Stimulated activated CD4-positive, alpha-beta T cell treated with anti-CD3 and anti-CD28 coated beads, Interleukin-12 subunit alpha, Interleukin-12 subunit beta, amount 100 ng/mL, for 24 hours (primary cell): Measurements from ENCODE around the gene IGSF8.
"Not testable (repeated sequence)": the region's sequence is repeated elsewhere in the genome, so short reads cannot be mapped to it uniquely, and the experiment has no call there.

ENCODE experiments used
- DNase-seq, 2 experiments: peaks; one replicate each; pipeline ENCODE4 v3.0.0-alpha.2; 2020; ENCODE audit warnings: low read depth in 2 of 2

Gene IGSF8

DNA sequence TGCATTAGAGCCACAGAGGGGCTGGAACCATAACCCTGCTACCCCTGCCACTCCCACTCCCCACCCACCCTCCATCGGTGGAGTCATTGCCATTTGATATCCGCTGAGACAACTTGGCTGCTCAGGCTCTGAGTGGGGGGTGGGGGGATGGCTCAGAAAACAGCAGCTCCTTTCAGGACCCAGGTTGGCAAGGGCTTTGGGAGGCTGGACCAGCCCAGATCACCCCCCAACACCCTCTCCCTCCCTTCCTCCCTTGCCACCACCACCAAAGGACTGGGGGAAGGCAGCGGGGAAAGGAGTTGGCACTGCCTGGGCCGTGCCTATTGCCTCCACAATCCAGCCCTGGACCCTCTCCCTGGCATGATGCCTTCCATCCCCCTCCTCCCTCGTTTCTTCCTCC is 30.2 kb downstream of the IGSF8 start:
- DNase-seq, result no peak

DNA sequence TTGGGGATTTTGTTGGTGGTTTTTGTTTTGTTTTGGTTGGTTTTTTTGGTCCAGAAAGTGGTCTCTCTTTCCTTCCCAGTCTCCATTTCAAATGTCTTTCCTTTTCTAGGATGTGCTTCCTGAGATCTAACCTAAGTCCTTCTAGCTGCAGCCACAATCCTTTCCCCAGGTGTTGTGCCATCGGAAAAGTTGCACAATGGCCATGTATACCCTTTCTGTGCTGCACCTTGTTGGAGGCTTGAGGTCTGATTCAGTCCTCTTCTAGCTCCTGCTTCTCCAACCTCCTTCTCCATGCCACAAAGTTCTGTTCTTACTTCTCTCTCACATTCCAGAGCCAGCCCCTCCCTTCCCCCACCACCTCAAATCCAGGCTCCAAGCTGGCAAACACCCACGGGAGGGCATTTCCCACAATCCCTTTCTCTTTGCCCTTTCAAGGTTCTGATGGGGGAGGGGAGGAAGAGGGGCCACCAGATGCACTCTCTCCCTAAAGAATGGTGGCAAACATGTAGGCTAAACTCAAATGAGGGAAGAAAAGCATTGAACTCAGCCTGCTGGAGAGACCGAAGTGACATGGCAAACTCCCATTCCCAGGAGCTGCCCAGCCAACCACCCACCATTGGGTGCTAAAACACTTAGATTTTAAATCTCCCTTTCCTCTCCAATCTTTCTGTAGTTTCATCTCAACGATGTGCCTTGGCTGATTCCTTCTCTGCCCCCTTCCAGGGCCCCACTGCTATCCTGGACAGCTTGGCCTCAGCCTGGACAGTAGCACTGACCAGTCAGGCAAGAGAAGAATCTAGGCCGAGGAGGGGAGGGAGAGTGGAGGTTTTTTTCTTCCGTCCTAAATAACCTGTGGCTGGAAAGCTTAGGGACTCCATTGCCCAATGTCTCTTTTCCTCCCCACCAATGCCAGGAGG is 31.3 kb downstream of the IGSF8 start:
- DNase-seq, result no peak

DNA sequence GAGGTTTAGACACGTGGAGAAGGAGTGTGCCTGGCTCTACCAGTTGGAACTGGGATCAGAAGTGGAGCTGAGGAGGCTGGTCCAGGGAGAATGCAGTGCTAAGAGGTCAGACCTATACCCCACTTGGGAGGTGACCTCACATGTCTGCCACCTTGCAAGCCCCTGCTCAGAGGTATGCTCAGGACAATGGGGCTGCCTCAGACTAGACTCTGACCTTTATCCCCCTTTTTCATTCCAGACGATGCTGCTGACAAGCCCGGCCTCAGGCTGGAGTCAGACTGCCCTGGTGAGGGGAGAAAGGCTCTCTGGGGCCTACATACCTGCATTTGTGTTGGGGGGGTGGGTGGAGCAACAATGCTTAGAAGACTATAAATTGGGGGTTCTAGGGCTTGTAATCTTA is 33.7 kb downstream of the IGSF8 start:
- DNase-seq, result no peak

DNA sequence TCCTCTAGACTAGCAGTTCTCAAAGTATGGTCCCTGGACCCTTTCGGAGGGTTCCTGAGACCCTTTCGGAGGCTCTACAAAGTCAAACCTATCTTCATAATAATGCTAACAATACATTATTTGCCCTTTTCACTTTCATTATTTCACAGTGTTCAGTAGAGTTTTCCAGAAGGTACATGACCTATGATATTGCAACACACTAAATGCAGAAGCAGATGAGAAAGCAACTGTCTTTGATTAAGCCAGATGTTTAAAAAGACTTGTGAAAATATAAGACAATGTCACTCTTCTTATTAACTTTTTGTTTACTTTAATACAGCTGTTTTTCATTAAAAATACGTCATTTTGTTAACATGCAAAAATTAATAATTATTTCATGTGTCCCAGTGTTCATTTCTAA is 34.3 kb downstream of the IGSF8 start:
- DNase-seq, result no peak

DNA sequence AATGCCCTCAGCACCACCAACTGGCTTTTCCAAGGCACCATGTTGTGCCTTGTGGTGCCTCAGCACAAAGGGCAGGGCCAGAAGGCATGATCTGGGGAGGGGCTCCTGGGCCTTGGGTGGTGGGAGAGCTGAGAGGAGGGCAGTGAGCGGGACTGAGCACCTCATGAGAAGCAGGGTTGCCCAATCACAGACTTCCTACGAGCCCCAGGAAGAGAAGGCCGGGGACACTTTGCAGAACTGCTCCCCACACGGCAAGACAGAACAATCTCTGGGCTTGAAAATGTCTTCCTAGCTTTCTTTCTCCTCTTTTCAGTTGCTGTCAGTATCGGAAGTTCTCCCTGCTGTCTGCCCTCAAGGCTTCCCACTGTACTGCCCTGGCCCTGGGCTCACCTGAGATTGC is 35.2 kb downstream of the IGSF8 start:
- no peak for DNase-seq

DNA sequence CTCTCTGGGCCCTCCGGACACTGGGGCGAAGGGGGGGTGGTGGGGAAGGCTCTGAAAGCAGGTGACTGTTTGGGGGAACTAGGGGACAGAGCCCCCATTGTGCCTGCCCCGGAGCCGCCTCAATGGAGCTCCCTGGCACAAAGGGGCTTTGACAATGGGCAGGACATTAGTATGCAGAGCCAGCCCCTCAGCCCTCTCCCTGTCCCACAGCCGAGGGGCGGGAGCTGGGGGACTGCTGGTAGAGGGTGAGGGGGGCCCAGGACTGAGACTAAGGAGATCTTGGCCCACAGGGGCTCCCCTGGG is 36.2 kb downstream of the IGSF8 start:
- no peak for DNase-seq

DNA sequence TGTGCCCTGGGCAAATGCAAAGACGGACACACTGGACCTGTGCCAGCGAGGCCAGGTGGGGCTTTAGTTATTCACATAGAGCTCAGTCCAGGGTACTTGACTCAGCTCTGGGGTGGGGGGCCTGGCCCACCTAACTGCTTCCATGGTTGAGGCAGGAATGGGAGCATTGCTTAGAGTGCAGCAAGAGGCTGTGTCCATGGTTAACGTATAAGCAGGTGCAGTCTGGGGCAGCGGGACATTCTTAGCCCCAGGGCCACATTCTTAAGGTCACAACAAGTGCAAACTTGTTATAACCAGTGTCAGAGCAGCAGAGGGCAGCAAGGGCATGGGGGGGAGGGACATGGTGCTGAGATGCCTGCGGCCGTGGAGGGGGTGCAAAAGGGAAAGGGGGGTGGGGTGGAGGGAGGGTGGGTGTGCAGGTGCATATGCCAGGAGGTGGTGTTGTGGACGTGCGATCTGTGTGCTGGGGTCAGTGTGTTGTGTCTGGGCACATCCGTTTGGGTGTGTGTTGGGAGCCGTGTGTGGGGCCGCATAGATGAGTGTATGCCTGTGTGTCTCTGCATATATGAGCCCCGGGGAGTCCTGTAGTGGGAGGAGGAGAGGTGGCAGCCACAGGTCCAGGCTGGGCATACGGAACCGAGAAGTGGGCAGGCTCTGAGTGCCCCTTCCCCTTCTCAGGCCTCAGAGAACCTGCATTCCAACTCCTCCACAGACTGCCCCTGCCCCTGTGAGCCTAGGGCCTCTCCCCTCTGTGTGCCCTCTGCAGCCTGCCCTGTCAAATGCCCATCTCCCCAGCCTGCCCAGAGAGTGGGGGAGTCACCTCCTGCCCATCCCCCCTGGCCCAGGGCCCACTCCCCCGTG is 36.8 kb downstream of the IGSF8 start:
- no peak for DNase-seq

DNA sequence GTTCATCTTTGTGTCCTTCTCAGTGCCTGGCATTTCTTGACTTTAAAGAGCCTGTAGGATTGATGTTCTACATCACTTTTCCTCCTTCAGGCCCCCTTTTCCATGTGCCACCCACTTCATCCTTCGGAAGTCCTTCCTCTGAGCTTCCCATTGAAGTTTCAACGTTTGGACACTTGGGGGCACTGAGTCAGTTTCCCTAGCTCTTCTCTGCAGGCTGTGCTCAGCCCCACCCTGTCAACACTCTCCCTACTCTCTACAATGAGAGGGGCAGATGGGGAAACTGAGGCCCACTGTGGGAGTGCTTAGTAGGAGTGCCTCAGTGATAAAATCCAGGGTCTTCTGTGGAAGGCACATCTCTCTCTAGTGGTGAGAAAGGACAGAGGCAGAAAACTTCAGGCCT is 40.3 kb downstream of the IGSF8 start:
- DNase-seq, result no peak

DNA sequence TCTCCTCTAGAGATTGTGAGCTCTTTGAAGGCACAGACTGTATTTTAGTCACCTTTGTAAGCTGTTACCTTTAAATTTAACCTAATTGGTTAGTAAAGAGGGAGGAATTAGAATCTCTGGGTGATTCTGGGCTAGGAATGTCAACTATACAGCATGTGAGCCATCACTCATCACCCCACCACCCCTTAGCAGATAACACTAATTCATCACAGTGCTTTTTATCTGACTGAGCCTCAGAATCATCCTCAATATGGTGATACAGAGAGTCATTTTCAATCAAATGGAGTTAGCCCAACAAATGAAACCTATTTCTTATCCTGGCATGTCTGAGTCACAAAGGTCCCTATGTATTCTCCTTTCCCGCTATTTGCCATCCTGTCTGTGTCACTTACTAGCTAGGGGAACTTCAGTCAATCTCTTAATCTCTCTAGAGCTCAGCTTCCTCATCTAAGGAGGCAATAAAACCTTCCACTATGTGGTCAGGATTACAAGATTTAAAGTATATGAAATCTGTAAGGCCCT is 41.7 kb downstream of the IGSF8 start:
- no peak for DNase-seq

DNA sequence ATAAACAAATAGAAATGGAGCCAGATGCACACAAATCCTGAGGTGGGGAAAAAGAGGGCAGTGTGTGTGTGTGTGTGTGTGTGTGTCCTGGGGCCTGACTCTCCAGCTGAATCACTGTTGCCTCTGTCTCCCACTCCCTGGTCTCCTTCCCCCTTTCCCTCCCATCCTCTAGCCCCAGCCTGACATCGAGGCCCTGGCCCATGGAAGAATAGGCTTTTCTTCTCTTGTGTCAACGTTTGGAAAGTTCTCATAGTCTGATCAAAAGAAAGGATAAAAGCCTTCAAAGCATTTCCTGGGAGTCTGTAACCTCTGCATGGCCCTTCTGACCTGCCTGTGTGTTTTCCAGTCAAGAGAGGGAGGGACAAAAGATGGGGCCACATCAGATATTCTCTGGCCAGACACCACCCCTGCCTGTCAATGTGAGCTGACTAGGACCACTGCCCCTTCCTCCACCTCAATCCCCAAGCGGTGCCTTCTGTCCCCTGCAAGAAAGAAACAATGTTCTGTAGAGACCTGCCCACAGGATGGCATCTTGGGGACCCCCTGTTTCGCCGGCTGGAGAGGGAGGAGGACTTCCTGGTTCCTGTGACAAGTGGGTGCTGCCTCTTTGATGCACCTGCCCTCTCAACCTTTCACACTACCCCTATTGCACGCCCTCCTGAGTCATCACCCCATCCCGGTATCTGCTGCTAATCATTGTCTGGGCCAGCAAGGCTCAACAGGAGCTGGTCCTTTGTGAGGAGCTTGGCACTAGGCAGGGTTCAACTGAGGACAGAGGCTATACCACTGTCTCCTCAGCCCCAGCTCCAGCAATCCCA is 44.7 kb downstream of the IGSF8 start:
- no peak for DNase-seq

DNA sequence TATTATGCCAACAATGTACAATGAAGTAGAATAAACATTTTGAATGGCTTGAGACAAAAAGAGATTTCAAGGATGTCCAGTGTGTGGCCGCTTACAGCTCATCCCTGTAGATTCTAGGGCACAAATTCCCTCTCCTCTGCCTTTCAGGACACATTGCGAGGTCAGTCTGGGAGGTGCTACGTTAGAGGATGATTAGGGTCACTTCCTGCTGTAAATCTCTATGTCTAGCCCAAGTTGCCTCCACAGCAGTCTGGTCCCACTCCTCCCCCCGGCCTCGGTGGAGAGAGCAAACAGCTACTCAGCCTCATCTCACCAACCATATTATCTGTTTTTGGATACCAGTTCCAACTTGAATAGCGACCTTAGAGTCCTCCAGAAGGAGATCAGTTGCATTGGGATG is 45.5 kb downstream of the IGSF8 start:
- no peak for DNase-seq

DNA sequence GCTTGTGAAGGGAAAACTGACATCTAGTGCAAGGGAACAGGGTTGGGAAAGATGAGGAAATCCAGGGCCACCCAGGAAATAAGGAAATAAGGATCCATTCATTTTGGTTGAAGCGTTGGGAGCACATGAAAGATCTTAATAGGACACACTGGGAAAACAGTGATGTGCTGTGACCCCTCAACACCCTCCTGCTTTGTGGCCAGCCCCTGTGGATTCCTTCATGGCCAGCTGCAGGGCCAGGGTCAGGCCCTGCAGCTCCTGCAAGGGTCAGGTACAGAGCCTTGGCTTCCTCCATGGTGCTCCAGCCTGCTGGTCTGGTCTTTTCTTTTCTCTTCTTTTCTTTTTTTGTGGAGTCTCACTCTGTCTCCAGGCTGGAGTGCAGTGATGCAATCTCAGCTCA is 47.8 kb downstream of the IGSF8 start:
- no peak for DNase-seq

DNA sequence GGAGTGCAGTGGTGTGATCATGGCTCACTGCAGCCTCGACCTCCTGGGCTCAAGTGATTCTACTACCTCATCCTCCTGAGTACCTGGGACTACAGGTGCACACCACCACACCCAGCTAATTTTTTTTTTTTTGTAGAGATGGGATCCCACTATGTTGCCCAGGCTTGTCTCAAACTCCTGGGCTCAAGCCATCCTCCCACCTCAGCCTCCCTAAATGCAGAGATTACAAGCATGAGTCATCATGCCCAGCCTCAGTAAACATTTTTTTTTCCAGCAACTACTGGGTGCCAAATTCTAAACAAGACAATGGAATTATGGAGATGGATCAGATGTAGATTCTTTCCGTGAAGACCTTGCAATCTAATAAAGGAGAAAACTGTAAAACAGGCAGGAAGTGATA is 48.2 kb downstream of the IGSF8 start:
- DNase-seq, result not testable (repeated sequence)

DNA sequence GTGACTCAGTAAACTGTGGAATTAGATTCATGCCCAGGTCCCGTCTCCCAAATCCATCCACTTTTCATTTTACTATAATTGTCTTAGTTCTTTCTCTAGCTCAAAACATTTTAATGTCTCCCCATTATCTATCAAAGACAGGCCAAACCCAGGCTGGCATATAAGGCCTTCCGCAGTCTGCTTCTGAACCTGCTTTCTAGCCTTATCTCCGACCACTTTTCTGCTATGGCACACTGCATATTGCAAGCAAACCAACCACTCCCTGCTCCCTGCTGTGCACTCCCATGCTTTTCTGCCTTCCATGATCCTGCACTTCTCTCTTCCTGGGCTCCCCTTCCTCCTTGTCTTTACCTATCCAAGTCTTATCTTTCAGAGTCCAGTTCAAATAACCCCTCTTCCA is 49.3 kb downstream of the IGSF8 start:
- no peak for DNase-seq

DNA sequence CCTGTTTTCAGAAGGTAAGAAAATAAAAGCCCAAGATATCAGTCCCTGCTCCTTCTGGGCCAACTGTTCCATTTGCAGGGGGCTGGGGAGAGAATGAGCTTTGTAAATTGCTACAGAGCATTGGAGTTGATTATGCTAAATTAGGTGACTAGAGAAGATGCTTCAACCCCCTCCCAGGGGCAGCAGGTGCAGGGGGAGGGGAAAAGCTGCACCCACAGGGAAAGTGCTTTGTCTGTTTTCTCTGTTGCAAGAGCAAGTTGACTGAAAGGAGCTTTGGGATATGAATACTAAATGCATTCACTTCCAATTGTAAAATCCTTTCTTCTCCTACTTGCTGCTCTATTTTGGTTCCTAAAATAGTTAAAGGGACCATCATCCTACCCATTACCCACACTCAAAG is 50.1 kb downstream of the IGSF8 start:
- no peak for DNase-seq

DNA sequence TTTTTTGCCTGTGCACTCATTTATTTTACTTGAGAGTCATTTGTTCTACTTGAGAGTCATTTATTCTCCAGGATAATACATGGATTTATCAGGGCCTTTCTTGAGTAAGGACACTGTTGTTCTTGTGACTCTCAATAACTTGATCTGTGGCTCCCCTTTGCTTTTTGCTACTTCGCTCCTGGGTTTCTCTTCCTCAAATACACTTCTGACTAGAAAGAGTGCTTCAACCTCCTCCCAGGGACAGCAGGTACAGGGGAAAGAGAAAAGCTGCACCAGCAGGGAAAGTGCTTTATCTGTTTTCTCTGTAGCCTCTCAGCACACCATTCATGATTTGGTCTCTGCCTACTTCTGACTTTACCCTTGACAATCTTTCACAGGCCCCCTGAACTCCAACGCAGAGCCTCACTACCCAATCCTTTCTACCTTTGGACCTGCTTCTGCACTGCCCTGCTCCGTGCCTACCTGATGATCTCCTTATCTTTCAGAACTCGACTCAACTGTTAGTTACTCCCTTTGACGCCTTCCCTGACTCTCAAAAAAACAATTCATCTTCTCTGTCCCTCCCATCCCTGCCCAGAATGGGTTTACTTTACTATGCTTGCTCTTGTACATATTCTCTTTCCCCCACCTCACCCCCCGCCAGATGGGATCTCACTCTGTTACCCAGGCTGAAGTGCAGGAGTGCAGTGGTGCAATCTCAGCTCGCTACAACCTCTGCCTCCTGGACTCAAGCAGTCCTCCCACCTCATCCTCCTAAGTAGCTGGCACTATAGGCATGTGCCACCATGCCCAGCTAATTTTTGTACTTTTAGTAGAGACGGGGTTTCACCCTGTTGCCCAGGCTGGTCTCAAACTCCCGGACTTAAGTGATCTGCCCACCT is 51.1 kb downstream of the IGSF8 start:
- DNase-seq, result no peak

DNA sequence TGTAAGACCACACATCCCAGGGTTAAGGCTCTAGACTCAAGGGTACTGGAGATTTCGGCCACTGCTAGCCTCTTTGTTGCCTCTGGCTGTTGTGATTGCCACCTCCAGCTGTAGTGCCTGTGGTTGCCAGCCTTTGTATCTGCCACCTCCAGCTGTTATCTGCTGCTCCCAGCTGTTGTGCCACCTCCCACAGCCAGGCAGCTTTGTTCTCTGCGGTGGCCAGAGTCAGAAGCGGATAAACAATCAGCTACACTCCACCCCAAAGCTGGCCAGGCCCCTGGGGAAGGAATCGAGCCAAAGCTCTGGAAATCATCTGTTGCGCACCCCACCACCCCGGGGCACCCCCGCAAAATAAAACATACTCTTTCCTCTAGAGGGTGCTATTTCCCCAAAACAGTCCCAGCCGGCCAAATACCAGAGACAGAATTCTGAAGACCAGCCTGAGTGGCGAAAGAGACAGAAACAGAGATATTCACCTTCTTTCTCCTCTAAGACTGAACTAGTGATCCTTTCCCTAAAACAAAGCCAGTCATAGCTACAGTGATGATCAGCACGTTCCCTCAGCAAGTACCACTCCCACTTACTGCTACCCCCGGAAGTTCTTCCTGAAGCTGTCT is 51.8 kb downstream of the IGSF8 start:
- peak in 1 of 2 experiments; percentile 19 for DNase-seq

DNA sequence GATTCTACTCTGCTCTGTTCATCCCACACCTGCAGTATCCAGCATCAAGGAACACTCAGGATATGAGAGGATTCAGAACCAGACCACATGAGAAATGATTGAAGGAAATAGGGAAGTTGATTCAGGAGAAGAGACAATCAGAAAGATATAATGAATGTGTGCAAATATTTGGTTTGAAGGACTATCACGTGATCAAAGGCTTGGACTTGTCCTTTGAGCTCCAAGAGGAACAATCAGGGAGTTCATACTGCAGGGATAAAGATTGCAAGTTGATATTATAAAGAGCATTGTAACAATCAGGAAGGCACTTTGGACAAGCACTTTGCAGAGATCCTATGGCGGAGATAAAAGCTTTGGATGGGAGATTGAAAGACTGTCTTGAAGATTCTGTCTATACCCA is 52.8 kb downstream of the IGSF8 start:
- DNase-seq, result no peak

DNA sequence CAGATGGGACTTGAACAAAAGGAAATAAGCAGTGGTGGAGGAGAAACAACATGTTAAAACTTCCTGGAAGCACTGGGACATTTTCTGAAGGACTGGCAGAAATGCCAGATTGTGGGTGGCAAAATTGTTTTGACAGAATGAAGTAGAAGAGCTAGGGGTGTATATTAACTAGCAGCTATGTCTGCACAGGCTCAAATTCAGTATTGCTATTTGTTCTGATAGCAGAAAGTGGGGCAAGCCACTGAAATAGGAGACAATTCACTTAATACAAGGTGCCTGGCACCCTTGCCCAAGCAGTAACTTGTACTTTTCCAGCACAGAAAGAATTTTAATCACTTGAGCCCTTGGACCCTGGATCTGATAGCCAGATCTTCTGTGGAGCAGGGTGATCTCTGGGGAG is 54.9 kb downstream of the IGSF8 start:
- no peak for DNase-seq
